Ovary (tissue), 3 donors: ENCODE measurements around the gene MEIS1.

Source experiments
- CTCF ChIP-seq, 3 donors: fragments of 450-650 bp in 2 of 3; fragments of 200-600 bp in 1 of 3; IDR thresholded peaks; one replicate each; pipeline versions ENCODE4 v1.5.1 to v1.8.0; 2016 to 2022; ENCODE audit warnings: antibody characterized with exemption in 3 of 3, mild to moderate bottlenecking in 1 of 3
- EP300 ChIP-seq: sonication (generic); formaldehyde crosslinking; IDR thresholded peaks from one replicate; pipeline ENCODE4 v1.6.1; 2017; ENCODE audit warnings: antibody characterized with exemption
- POLR2A ChIP-seq: fragments of 450-650 bp; IDR thresholded peaks from one replicate; pipeline ENCODE4 v1.6.1; 2017; ENCODE audit warnings: antibody characterized with exemption, mild to moderate bottlenecking, moderate library complexity
- donor health status: DM: no; HTN: no; CAD: no.

- TF ChIP-seq CTCF (IDR thresholded peaks at IDR 0.05) (no peak), EP300 (no peak), POLR2A (no peak)
Measured at GRCh38 chr2:66421612-66422011, 13.3 kb upstream of the MEIS1 start.
